ENCODE data around the gene FNDC4. TPM values are rescaled to one million over a fixed set of nuclear protein-coding genes. Genes with fewer than 3 reads are reported as not detected.
"Not testable (repeated sequence)": the region's sequence is repeated elsewhere in the genome, so short reads cannot be mapped to it uniquely, and the experiment has no call there.

FNDC4 gene
- total RNA-seq (2014; rRNA removed; shearing (Covaris generic); ENCODE audit: low replicate concordance) = 9.0 and 11.4 TPM in 2 replicates

DNA sequence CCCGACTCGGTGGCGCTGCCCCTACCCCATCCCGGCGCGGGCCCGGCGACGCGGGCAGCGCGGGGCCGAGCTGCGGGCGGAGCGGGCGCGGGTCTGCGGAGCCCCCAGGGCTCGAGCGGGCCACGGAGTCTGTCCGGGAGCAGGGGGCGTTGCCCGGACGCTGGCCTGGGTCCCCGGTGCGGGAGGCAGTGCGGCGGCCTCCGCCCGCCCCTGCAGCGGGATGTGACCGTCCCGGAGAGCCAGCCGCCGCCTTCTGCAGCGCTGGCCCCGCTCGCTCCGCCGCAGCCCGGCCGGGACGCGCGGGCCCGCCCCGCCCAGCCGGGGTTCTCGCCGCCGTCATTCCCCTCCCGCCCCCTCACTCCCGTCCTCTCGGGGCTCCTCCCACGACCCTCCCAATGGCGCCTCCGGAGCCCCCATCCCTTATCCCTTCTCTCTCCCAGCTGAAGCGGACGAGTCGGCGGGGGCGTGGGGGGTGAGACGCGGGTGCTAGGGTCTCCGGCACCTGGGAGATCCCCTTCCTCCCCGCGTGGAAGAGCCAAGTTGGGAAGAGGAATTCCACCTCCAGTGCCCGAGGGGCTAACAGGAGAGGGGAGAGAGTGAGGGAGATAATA lies at the start of gene FNDC4:
TSS of gene FNDC4 (minus strand) at position 257 of the 611 bp plus-strand sequence. CDS start 521 bp downstream, outside the sequence.
- no peak for DNase-seq (ENCODE audit: low read depth)
- in situ Hi-C loops (cut with HindIII; ENCODE audit: low pct_unique_long_range_greater_than_20kb, low sequenced_read_pairs) = no loop called here

- in situ Hi-C loops (cut with HindIII; ENCODE audit: low pct_unique_long_range_greater_than_20kb, low sequenced_read_pairs) = no loop called here
- DNase-seq (ENCODE audit: low read depth) = no peak
Measured at GRCh38 chr2:27544143-27544821, 49.3 kb upstream of the FNDC4 start.

DNA sequence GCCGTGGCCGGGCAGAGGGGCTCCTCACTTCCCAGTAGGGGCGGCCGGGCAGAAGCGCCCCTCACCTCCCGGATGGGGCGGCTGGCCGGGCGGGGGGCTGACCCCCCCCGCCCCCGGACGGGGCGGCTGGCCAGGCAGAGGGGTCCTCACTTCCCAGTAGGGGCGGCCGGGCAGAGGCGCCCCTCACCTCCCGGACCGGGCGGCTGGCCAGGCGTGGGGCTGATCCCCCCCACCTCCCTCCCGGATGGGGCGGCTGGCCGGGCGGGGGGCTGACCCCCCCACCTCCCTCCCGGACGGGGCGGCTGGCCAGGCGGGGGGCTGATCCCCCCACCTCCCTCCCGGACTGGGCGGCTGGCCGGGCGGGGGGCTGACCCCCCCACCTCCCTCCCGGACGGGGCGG lies 44.6 kb upstream of the FNDC4 start:
- in situ Hi-C loops (cut with HindIII; ENCODE audit: low pct_unique_long_range_greater_than_20kb, low sequenced_read_pairs); DNase-seq (ENCODE audit: low read depth): not testable (repeated sequence)

GRCh38 chr2:27538839-27539450 lies 43.9 kb upstream of the FNDC4 start:
- in situ Hi-C loops (cut with HindIII; ENCODE audit: low pct_unique_long_range_greater_than_20kb, low sequenced_read_pairs); DNase-seq (ENCODE audit: low read depth): not testable (repeated sequence)

GRCh38 chr2:27537287-27537686 lies 42.3 kb upstream of the FNDC4 start:
- in situ Hi-C loops (cut with HindIII; ENCODE audit: low pct_unique_long_range_greater_than_20kb, low sequenced_read_pairs) = no loop called here

GRCh38 chr2:27531983-27532382 lies 37.0 kb upstream of the FNDC4 start:
- DNase-seq (ENCODE audit: low read depth) = no peak
- in situ Hi-C loops (cut with HindIII; ENCODE audit: low pct_unique_long_range_greater_than_20kb, low sequenced_read_pairs) = no loop called here

More at GRCh38 chr2:27537287-27537686, 42.3 kb upstream of the FNDC4 start:
- no peak for DNase-seq (ENCODE audit: low read depth)

DNA sequence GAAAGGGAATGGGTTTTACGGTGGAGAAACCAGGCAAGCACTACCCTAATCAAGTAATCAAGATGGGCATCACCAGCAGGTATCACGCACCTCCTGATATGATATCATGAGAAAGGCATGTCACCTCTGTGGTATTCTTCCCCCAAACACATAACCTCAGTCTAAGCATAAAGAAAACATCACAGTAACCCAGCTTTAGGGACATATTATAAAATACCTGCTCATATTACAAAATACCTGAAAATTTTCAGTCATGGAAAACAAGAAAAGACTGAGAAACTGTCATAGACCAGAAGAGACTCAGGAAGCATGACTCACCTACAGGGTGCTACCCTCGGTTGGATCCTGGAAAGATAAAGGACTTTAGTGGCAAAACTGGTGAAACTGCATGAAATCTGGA lies 32.2 kb upstream of the FNDC4 start:
- no peak for DNase-seq (ENCODE audit: low read depth)
- in situ Hi-C loops (cut with HindIII; ENCODE audit: low pct_unique_long_range_greater_than_20kb, low sequenced_read_pairs) = no loop called here

- in situ Hi-C loops (cut with HindIII; ENCODE audit: low pct_unique_long_range_greater_than_20kb, low sequenced_read_pairs) = no loop called here
- DNase-seq (ENCODE audit: low read depth) = no peak
Measured at GRCh38 chr2:27522400-27522945, 27.5 kb upstream of the FNDC4 start.

- in situ Hi-C loops (cut with HindIII; ENCODE audit: low pct_unique_long_range_greater_than_20kb, low sequenced_read_pairs) = no loop called here
Measured at GRCh38 chr2:27520316-27520715, 25.3 kb upstream of the FNDC4 start.

DNA sequence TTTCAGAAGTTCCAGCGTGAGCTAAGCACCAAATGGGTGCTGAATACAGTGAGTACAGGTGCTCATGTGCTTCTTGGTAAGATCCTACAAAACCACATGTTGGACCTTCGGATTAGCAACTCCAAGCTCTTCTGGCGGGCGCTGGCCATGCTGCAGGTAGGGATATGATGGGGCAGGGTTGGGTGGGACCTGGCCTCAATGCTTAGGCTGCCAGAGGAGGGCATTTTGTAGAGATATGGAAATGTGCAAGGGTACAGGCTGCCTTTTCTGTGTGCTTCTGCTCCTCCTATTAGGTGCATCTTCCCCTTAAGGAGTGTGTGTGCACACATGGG lies 23.7 kb upstream of the FNDC4 start:
- in situ Hi-C loops (cut with HindIII; ENCODE audit: low pct_unique_long_range_greater_than_20kb, low sequenced_read_pairs) = no loop called here
- no peak for DNase-seq (ENCODE audit: low read depth)

More at GRCh38 chr2:27520316-27520715, 25.3 kb upstream of the FNDC4 start:
- DNase-seq (ENCODE audit: low read depth) = no peak

- DNase-seq (ENCODE audit: low read depth) = no peak
- in situ Hi-C loops (cut with HindIII; ENCODE audit: low pct_unique_long_range_greater_than_20kb, low sequenced_read_pairs) = no loop called here
Measured at GRCh38 chr2:27518113-27518781, 23.2 kb upstream of the FNDC4 start.

DNA sequence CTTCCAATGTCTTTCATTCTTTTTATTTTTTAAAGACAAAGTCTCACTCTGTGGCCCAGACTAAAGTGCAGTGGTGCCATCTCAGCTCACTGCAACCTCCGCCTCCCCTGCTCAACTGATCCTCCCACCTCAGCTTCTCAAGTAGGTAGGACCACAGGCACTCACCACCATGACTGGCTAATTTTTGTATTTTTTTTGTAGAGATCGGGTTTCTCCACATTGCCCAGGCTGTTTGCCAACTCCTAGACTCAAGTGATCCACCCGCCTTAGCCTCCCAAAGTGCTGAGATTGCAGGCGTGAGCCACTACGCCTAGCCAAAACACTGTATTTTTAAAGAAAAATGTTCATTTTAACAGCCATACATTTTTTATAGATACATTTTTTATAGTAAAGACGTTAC lies 14.3 kb upstream of the FNDC4 start:
- in situ Hi-C loops (cut with HindIII; ENCODE audit: low pct_unique_long_range_greater_than_20kb, low sequenced_read_pairs) = no loop called here
- DNase-seq (ENCODE audit: low read depth) = peak; percentile 52

- DNase-seq (ENCODE audit: low read depth) = no peak
- in situ Hi-C loops (cut with HindIII; ENCODE audit: low pct_unique_long_range_greater_than_20kb, low sequenced_read_pairs) = no loop called here
Measured at GRCh38 chr2:27507293-27507692, 12.3 kb upstream of the FNDC4 start.

GRCh38 chr2:27506587-27506986 lies 11.6 kb upstream of the FNDC4 start:
- DNase-seq (ENCODE audit: low read depth) = no peak
- in situ Hi-C loops (cut with HindIII; ENCODE audit: low pct_unique_long_range_greater_than_20kb, low sequenced_read_pairs) = no loop called here

DNA sequence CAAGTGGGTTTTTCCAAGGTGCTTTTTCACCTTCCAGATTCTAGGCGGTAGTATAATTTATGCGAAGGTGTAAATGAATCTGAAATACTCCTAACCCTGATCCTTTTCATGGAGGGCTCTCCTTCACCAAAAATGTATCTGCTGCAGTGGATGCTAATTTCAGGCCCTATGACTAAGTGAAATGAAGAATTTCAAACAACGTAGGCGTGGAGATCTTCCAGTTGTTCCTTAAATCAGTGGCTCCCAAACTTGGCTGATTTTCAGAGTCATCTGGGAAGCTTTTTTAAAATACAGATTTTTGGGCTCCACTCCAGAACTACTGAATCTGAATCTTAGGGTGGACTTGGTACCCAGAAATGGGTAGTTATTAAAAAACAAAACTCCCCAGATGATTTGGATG lies 7.1 kb upstream of the FNDC4 start:
- no peak for DNase-seq (ENCODE audit: low read depth)
- in situ Hi-C loops (cut with HindIII; ENCODE audit: low pct_unique_long_range_greater_than_20kb, low sequenced_read_pairs) = no loop called here

DNA sequence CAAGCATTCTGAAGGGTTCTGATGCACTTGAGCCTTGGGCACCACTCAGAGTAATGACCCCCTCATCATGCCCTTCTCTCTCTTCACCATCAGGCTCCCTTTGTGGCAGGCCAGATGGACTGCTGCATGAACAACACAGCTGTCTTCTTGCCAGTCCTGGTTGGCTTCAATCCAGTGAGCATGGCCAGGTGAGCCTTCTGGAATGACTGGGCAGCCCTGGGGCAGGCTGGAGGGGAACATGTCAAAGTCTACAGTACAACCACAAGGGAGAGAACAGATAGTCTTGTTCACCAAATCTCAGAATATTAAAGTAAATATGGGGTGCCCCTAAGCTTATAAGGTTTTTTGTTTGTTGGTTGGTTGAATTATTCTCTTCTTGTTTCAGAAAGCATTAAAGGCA lies 6.0 kb upstream of the FNDC4 start:
- DNase-seq (ENCODE audit: low read depth) = no peak
- in situ Hi-C loops (cut with HindIII; ENCODE audit: low pct_unique_long_range_greater_than_20kb, low sequenced_read_pairs) = no loop called here

GRCh38 chr2:27498975-27499374 lies 4.0 kb upstream of the FNDC4 start:
- no peak for DNase-seq (ENCODE audit: low read depth)
- in situ Hi-C loops (cut with HindIII; ENCODE audit: low pct_unique_long_range_greater_than_20kb, low sequenced_read_pairs) = no loop called here

DNA sequence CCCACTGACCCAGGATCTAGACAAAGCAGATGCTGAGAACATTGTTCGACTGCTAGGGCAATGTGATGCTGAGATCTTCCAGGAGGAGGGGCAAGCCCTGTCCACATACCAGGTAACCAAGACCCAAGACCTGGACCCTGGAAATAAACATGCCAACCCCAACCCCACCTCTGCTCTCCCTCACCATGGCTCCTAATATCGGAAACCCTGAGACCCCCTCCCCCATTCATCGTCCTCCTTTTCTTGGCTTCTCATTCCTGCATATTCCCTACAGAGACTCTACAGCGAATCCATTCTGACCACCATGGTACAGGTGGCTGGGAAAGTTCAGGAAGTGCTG lies 2.3 kb upstream of the FNDC4 start:
- in situ Hi-C loops (cut with HindIII; ENCODE audit: low pct_unique_long_range_greater_than_20kb, low sequenced_read_pairs) = no loop called here
- no peak for DNase-seq (ENCODE audit: low read depth)
